ENCODE measurements around the gene CEP85L.

Gene CEP85L

GRCh38 chr6:118674772-118675171 lies 23.4 kb upstream of the CEP85L start:
- Histone ChIP-seq H3K27me3 (ENCODE audit: insufficient read depth, low read depth) (no peaks in the 10 kb centered on the region), H3K27ac (no peak overlapping the region), H3K36me3 (ENCODE audit: insufficient read depth) (no peaks in the 10 kb centered on the region), H4K20me1 (ENCODE audit: insufficient read depth) (no peaks in the 10 kb centered on the region), H2AFZ (ENCODE audit: low read depth) (no peak overlapping the region), H3K79me2 (ENCODE audit: insufficient read depth, low read depth) (no peaks in the 10 kb centered on the region), H3K4me3 (IDR thresholded peaks at IDR 0.05; ENCODE audit: insufficient read depth, low read depth, low read length) (no peak overlapping the region), H3K4me1 (ENCODE audit: low read depth, poor library complexity, severe bottlenecking) (no peaks in the 10 kb centered on the region), H3K4me2 (no peak overlapping the region), H3K9ac (no peak overlapping the region)
- TF ChIP-seq CTCF (conservative IDR thresholded peaks at IDR 0.05; ENCODE audit: low read depth, low read length): no peak

- no peak overlapping the region for H3K9ac ChIP-seq
- no peaks in the 10 kb centered on the region for H3K79me2 ChIP-seq (ENCODE audit: insufficient read depth, low read depth)
- no peak overlapping the region for H2AFZ ChIP-seq (ENCODE audit: low read depth)
- H3K27me3 ChIP-seq (ENCODE audit: insufficient read depth, low read depth): no peaks in the 10 kb centered on the region
- H3K4me1 ChIP-seq (ENCODE audit: low read depth, poor library complexity, severe bottlenecking): no peaks in the 10 kb centered on the region
- H3K36me3 ChIP-seq (ENCODE audit: insufficient read depth): no peaks in the 10 kb centered on the region
- no peak overlapping the region for H3K4me2 ChIP-seq
- H3K27ac ChIP-seq: no peak overlapping the region
- TF ChIP-seq CTCF (conservative IDR thresholded peaks at IDR 0.05; ENCODE audit: low read depth, low read length): no peak
- no peak overlapping the region for H3K4me3 ChIP-seq (IDR thresholded peaks at IDR 0.05; ENCODE audit: insufficient read depth, low read depth, low read length)
- H4K20me1 ChIP-seq (ENCODE audit: insufficient read depth): no peaks in the 10 kb centered on the region
Observed at GRCh38 chr6:118672678-118673077, 21.3 kb upstream of the CEP85L start.

- H3K4me1 ChIP-seq (ENCODE audit: low read depth, poor library complexity, severe bottlenecking): no peaks in the 10 kb centered on the region
- no peak overlapping the region for H3K9ac ChIP-seq
- no peaks in the 10 kb centered on the region for H3K79me2 ChIP-seq (ENCODE audit: insufficient read depth, low read depth)
- H3K27ac ChIP-seq: no peak overlapping the region
- H3K4me3 ChIP-seq (IDR thresholded peaks at IDR 0.05; ENCODE audit: insufficient read depth, low read depth, low read length): no peak overlapping the region
- no peak overlapping the region for H2AFZ ChIP-seq (ENCODE audit: low read depth)
- H3K27me3 ChIP-seq (ENCODE audit: insufficient read depth, low read depth): no peaks in the 10 kb centered on the region
- H3K36me3 ChIP-seq (ENCODE audit: insufficient read depth): no peaks in the 10 kb centered on the region
- no peaks in the 10 kb centered on the region for H4K20me1 ChIP-seq (ENCODE audit: insufficient read depth)
- H3K4me2 ChIP-seq: no peak overlapping the region
- no peak for TF ChIP-seq CTCF (conservative IDR thresholded peaks at IDR 0.05; ENCODE audit: low read depth, low read length)
Observed at GRCh38 chr6:118669561-118669960, 18.2 kb upstream of the CEP85L start.

GRCh38 chr6:118668761-118669385 lies 17.5 kb upstream of the CEP85L start:
- Histone ChIP-seq H2AFZ (ENCODE audit: low read depth) (no peak overlapping the region), H3K9ac (no peak overlapping the region), H4K20me1 (ENCODE audit: insufficient read depth) (no peaks in the 10 kb centered on the region), H3K4me1 (ENCODE audit: low read depth, poor library complexity, severe bottlenecking) (no peaks in the 10 kb centered on the region), H3K4me3 (IDR thresholded peaks at IDR 0.05; ENCODE audit: insufficient read depth, low read depth, low read length) (no peak overlapping the region), H3K4me2 (no peak overlapping the region), H3K79me2 (ENCODE audit: insufficient read depth, low read depth) (no peaks in the 10 kb centered on the region), H3K36me3 (ENCODE audit: insufficient read depth) (no peaks in the 10 kb centered on the region), H3K27me3 (ENCODE audit: insufficient read depth, low read depth) (no peaks in the 10 kb centered on the region), H3K27ac (no peak overlapping the region)
- no peak for TF ChIP-seq CTCF (conservative IDR thresholded peaks at IDR 0.05; ENCODE audit: low read depth, low read length)

All from KMS-11 (cell line).